HG03039 (cell line): ENCODE results near the gene CCDC169.
"Not testable (repeated sequence)": the region's sequence is repeated elsewhere in the genome, so short reads cannot be mapped to it uniquely, and the experiment has no call there.

Experiments used
- ATAC-seq: cut with Tn5 transposase; IDR thresholded peaks from one replicate; pipeline ENCODE4 v1.9.1; 2021; ENCODE audit warnings: mild to moderate bottlenecking, moderate library complexity; ENCODE audit not compliant: unreplicated experiment

The CCDC169 gene

DNA sequence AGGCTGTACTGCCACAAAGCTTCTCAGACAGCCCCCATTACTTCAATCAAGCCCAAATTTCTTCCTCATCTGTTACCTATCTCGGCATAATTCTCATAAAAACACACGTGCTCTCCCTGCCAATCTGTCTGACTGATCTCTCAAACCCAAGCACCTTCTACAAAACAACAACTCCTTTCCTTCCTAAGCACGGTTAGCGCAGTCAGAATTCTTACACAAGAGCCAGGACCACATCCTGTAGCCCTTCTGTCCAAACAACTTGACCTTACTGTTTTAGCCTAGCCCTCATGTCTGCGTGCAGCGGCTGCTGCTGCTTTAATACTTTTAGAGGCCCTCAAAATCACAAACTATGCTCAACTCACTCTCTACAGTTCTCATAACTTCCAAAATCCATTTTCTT, 22.2 kb upstream of the CCDC169 start:
- ATAC-seq: not testable (repeated sequence)

DNA sequence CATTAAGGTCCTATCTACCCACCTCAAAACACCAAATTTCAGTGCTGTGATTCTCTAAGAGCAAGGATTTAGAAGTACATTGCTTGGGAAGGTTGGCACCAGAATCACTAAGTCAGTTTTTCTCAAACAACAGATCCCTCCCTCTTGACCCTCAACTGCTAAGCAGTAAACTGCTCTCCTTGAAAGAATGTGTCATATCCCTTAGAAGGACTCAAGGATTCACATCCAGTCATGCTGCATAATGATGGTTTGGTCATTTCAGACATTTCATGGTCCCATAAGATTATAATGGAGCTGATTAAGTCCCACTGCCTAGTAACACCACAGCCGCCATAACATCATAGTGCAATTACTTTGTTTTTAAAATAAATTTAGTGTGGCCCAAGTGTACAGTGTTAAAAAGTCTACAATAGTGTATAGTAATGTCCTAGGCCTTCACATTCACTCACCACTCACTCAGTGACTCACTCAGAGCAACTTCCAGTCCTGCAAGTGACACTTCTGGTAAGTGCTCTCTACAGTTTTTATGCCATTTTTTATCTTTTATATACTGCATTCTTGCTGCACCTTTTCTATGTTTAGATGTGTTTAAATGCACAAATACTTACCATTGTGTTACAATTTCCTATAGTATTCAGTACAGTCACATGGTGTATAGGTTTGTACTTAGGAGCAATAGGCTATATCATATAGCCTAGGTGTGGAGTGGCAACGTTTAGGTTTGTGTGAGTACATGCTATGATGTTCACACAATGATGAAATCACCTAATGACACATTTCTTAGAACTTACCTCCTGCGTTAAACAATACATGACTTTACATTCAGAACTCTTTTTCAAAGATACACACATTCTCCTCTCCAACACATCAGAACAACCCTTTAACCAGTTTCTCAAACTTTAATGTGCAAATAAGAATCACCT, 15.7 kb upstream of the CCDC169 start:
- ATAC-seq: no peak

DNA sequence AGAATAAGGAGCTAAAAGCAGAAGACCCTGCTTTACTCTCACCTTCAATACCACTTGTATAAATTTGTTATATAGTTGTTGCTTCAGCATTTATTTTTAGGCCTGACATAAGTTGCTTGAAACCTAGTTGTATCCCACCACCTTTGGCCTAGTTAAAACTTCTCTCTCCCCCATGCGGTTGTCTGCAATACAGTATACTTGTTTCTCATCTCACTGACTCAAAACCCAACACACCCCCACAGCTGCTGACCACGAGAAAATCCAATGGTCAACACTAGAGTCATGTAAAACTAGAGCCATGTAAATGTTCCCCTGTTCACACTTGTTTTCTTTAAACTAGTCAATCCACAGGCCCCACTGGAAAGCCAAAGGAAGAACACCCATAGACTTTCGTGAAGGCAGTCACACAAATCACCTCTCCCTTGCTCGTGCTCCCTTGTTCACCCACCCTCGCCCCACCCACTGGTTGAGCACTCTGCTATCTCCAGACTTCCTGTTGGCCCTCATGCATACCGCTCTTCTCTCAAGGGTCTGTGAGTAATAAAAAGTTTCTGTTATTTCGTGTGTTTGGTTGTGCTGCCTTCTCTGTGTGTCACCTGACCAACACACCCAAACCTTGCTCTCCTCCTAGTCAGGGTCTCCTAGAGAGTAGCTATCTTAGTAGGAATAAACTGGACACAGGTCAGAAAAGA, 12.9 kb upstream of the CCDC169 start:
- ATAC-seq: no peak

DNA sequence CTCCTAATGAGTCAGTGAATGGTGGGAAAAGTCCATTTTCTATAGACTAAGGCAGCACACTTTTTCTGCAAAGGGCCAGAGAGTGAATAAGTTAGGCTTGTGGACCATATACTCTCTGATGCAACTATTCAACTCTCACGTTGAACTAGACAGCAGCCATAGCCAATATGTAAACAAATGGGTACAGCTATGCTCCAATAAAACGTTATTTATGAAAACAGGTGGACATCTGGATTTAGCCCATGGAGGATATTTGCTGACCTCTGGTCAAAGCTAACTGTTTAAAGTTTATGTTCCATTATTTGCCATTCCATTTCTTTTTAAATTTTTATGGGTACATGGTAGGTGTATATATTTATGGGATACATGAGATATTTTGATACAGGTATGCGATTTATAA, 4.7 kb upstream of the CCDC169 start:
- no peak for ATAC-seq

DNA sequence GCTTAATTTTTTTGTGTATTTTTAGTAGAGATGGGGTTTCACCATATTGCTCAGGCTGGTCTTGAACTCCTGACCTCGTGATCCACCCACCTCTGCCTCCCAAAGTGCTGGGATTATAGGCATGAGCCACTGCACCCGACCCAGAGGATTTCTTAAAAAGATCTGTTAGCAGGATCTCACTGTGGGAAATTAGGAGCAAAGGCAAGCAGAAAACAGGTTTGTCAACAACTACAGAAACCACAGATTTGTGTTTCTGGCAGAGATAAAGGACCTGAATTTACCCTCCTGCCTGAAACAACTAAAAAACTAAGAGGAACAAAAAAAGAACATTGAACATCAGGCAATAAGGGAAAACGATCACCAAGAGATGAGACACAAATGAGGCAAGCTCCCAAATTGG, 1.9 kb upstream of the CCDC169 start:
- ATAC-seq: not testable (repeated sequence)

DNA sequence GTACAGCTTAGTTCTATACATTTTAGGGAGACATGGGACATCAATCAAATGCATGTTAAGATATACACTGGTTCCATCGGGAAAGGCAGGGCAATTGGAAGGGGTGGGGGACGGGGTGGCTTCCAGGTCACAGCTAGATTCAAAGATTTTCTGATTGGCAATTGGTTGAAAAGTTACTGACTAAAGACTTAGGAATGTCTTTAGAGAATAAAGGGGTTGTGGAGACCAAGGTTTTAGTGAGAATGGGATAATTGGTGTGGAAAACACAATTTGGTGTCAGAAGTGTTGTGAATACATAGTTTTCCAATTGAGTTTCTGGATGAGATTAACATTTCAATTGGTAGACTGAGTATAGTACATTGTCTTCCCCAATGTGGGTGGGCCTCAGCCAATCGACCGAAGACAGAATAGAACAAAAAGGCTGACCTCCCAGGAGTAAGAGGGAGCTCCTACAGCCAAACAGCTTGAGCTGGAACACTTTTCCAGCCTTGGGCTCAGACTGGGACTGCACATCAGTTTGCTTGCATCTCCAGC, 988 bp upstream of the CCDC169 start:
- no peak for ATAC-seq

DNA sequence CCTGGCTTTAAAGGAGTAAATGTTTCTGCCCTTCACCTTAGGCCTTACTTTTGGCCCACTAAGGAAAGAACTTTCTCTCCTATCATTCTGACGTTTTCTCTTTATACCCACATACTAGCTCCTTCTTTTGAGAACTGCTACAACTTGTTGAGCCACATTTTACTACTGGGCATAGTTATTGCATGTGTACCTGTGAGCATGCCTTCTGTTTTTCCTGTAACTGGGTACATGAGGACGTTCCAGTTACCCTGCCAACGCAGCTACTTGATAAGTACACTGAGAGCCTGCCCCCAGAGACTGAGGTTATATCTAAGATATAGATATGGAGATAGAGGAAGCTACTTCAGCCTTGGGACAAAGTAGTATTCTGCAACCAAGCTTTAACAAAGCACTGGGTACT, 3.5 kb downstream of the CCDC169 start:
- ATAC-seq: no peak

DNA sequence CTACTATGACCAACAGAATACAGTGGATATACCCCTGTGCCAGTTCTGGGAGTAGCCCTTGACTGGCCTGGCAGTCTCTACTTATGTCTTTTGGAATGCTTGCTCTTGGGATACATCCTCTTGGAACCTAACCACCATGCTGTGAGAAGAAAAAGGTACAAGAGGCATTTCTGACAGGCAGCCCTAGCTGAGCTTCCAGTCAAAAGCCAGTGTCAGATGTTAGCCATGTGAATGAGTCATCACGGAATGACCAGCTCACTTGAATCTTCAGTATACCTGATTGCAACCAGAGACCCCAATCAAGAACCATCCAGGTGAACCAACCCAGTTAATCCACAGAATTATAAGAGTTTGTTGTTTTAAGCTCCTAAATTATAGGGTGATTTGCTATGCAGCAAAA, 4.1 kb downstream of the CCDC169 start:
- no peak for ATAC-seq

DNA sequence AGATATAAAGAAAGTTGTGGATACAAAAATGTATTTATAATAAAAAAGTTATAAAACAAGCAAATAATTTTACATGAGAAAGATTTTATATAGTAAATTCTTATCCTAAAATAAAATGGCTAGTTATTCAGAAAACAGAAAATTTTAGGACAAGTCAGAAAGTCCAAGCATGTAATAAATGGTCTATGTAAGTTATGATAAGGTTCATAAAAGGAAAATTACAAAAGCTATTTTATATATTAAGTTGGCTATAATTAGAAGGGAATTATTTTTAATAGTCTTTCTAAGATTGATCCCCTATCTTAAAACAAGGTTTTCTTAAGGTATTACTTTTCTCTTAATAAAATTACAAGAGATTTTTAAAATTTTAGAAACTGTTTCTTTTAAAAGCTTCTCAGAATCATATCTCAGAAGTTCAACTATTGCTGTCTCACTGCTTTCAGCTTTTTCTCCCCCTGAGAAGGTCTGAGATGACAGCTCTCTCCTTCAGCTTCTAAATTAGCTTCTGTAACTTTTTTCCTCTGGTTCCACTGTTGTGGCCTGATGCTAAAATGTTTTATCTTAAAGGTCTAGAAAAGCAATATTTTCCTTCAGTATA, 8.7 kb downstream of the CCDC169 start:
- ATAC-seq: no peak

DNA sequence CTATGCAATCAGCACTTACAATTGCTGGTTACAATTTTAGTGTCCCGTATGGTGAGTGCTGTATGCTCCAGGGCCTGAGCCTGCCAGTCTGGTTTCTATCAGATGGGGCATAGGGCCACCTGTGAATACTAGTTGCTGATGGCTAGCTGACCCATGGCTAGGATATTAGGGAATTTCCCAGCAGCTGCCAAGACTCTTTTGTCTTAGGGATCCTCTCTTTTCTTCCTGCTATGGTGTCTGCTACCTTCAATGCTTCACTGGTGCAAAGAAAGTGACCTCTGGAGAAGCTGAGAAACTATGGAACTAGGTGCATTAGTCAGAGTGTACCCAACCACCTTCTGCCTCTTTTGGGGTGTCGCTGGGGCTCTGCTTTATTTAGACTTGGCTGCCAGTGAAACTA, 11.6 kb downstream of the CCDC169 start:
- no peak for ATAC-seq

DNA sequence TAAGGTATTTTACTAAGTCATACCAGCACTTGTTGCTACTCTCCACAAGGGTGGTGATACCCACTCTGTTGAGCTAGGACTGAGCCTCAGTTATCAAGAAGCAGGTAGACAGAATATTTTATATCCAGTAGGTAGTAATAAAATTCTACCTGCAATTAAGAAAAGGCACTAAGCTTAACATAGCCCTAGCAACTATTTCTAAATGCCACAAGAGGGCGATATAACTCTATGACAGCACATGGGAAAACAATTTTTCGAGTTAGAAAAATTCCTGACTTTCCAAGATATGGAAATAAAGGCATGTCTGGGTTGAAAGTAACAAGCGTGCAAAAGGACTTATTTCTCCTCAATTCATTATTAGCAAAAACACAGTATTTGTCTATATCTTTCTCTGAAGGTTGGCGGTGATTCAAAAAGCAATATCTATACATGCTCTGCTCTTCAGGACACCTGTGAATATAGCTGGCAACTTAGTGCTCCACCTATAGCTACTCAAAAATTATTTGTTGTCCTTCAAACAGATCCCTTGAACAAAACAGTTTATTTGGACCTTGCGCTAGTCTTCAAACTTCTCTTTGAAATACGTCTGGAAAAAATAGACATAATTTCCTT, 14.7 kb downstream of the CCDC169 start:
- no peak for ATAC-seq

DNA sequence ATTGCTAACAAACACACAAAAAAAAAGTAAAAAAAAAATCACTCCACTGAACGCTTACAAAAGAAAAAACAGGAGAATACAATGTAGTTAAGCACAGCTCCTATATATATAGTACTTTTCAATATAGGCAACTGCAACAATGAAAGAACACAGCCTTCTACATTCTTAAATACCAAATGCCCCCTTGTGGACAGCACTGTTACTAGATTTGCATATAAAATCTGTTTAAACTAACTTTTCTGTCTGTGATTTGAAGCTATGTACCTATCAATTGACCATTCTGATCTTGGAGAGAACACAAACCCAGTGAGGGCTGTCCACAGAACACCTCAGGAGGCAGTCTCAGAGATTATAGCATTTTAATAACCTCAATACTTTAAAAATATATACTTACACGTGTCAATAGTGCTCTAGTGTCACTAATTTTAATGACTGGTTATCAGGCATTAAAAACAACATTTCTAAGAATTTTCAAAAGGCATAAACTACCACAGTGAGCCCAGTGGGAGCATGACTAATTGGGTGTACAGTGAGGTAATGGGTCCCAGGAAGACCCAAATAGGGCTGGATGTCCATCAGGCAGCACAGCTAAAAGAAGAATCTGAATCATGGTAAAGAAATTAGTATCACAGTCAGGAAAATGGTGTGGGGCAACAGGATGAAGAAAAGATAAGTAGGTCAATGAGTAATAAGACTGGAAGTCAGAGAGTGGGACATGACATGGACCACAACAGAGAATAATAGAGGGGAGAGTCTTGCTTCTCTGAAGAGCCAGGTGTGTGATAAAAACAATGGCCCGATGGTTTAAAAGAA, 22.2 kb downstream of the CCDC169 start:
- ATAC-seq: no peak

DNA sequence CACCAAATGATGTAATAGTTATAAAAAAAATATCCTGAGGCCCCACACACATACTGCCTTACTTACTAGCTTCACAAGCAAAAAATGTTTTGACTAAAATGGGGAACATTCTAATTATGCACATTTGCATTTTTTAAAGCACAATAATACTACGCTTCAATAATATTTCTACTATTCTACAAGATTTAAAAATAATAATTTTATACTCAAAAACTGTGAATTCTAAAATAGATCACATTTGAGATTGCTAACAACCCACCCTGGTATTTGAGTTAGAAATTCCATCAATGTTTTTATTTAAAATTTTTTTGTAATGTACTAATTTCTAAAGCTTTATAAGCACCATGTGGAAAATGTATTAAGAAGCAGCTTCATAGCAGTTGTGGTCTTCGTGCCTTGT, 24.2 kb downstream of the CCDC169 start:
- no peak for ATAC-seq

DNA sequence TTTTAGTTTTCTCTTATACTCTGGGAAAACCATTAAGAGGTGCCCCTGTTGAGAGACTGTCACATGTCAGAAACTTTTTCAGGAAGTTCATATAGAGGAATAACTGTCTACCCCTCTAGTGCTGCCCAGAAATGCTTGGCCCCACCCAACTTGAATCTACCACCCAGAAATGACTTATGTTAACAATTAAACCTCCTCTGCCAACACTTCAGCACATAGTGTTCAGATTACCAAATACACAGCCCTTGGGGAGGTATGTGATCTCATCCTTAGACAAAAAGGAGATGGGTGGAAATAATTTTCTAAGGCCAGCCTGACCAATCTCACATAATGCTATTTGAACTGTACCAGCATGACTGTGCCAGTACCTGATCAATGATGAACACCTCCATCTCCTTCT, 35.6 kb downstream of the CCDC169 start:
- no peak for ATAC-seq

DNA sequence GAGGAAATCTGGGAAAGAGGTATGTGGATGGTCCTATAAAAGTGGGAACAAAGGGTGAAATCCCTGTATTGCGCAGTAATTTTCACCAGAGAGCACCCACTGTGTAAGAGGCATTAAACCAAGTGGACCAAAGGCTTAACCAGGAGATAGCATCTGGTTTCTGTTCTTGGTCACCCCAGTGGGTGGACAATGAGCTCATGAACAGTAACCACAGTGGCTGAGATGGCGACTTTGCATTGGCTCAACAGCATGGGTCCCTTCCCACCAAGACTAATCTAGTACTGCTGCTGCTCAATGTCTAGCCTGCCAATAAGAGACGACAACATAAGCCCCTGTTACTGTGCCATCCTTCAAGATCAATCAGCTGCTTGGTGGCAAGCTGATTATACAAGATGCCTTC, 36.6 kb downstream of the CCDC169 start:
- no peak for ATAC-seq

DNA sequence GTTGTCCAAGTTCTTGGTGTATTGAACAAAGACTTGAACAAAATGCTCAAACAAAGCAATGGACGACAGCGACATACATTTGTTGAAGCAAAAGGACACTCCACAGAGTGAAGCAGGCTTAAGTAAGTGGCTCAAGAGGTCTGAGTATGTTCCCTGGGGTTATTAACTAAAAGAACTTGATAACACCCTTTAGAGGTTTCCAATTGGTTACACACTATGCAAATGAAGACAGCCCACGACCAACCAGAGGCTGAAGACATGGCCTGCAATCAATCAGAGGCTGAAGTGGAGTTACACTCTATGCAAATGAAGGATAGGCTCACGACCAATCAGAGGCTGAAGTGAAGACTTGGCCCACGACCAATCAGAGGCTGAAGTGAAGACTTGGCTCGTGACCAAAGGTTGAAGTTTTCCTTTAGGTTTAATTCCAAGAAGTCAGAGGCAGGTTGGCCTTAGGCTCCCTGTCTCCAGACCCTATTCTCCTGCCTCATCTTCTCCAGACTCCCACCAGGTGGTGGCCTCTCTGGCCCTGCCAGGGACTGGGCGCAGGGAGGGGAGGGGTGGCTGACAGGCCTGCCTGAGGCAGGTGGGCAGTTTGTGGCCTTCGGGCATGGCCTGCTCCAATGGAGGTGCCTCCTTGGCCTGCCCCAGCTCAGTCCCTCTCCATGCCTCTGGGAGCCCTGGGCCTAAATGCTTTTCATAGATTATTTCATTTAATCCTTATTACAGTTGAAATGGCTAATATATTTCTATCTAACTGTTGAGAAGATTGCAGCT, 38.1 kb downstream of the CCDC169 start:
- no peak for ATAC-seq

DNA sequence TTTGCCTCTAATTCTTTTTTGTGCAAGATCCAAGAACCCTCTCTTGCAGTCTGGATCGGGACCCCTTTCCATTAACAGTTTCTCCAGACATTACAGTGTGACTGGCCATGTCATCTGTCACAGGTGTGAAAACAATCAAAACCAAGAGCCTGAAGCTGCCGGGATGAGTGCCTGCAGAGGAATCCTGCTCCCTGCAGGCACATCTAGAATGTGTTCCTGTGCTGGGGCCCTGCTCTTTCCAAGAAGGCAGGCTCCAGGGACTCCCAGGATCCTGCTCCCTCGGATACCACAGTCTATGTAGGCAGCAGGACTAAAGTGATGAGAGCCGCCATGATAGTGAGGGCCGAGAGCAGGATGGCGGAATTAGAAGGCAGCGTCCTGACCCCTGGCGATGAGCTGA, 38.8 kb downstream of the CCDC169 start:
- ATAC-seq: no peak

DNA sequence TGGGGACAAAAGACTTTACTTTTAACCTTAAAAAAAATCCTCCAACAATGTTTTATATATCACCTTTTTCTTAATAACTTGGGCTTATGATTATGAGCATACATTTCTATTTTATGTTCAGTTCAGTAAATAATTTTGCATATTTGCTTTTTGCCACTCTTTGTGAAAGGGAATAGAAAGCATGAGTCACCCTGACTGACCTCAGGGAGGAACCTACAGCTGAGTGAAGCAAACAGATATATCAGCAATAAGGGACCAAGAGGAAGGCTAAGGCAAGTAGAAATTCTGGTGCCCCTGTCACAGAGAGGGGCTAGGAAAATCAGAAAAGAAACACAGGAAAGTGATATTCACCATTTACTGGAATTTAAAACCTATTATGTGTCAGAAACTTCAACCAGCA, 46.1 kb downstream of the CCDC169 start:
- no peak for ATAC-seq

DNA sequence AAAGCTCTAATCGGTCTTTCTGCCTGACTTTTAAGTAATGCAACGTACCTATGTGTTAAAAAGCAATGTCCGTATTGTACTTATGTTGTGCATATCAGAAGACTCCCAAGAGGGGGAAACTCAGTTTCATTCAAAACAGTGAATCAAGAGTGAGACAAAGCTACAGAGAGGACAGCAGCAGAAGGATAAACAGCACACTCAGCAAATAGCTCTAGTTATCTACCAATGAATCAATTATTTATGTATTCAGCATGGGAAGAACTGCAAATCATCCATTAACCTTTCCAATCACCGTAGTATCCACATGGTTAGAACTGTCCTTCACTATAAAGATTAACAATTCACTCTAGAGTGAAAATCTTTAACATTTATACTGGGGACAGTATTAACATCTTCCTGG, 46.6 kb downstream of the CCDC169 start:
- ATAC-seq: no peak

DNA sequence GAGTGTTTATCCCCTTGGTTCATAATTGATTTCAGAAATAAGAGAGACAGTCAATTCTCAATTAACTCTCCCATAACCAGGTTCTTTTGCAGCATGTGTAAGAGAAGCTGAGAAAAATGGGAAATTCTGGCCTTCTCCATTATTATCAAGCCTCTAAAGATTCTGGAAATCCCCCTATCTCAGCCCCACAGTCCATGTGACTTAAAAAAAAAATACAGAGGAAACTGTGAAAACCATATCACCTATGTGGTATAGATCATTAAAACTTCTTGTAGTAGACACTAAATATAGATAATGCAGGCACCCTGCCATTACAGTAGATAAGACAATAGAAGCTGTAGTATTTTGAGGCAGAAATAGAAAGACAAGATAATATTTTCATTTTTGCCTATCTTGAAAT, 48.9 kb downstream of the CCDC169 start:
- ATAC-seq: no peak
